ENCODE measurements around the gene MCFD2.
A peak's percentile ranks its signal among the peaks of the same experiment; 100 is the strongest.

Gene MCFD2

DNA sequence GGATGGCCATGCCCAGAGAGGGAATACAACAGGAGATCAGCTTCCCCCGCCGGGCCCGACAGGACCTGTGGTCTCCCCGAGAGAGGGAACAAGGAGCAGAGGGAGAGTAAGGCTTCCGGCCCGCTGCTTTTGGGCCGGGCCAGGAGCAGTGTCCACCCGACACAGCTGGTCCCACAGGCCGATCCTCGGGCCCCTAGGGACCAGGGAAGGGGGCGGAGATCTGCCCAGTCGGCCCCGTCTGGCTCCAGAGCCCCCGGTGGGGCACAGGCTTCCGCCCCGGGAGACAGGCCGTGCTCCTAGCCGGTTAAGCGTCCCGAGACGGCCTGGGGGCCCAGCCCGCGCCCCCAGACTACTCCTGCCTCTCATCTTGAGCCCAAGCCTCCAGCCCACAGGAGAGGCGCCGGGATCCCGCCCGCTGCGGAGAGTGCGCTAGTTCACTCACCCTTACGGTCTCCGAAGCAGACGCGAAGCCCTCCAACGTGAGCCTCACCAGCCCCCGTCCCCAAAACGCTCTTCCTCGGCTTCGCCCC is at the start of gene MCFD2:
Gene MCFD2 (minus strand): TSS at position 526 of the 530 bp plus-strand sequence. CDS start 6,635 bp downstream, outside the sequence.
- peak in 2 of 3 donors; percentile 22 to 45 for DNase-seq

DNA sequence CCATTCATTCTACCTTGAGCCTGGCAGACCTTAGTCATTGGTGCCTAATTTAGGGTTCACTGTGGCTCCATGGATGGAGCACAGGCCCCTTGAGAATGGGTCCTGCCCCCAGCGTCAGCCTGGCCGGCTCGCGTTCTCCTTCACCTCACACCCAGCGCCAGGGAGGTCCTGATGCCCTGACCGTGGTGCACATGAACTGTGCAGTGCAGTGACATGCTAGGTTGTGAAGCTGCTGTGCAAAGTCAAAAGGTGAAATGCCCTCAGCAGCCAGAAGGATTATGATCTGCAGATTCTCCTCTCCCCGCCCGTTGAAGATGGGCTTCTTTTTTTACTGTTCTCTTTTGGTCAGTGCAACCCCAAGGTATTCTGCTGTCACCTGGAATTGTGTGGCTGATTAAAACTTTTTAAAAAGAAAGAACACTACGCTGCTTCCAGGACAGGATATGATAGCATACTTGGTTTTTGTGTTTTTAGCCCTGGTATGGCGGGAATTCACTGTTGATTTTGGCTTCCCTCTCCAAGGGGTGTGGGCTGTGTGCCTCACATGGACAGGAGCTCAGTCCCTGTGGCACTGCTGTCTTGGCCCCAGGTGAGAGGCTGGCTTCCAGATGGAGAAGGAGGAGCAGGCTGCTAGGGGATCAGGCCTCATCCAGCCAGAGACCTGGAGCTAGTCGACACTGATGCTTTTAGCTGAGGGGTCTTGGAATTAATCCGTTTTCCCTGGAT is 49.4 kb upstream of the MCFD2 start:
- no peak for DNase-seq

- peak in 2 of 3 donors; percentile 30 to 34 for DNase-seq
Measured at GRCh38 chr2:46963941-46964673, 48.5 kb upstream of the MCFD2 start.

DNA sequence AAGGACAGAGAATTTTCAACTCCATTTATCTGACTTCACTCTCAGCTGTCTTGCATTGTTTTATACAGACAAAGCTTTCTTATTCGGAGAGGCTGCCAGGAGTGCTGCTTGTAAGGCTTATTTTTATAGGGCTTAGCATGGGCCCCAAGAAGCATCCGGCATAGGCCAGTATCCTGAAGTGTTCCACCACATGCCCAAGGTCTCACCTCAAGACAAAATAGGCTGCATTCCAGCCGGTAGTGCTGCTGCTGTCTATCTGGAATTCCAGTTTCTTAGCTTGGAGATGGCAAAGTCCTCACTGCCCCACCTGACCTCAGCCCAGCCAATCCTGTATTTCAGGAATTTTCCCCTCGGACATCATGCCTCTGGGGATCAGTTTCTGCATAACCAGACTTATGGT is 47.6 kb upstream of the MCFD2 start:
- no peak for DNase-seq

DNA sequence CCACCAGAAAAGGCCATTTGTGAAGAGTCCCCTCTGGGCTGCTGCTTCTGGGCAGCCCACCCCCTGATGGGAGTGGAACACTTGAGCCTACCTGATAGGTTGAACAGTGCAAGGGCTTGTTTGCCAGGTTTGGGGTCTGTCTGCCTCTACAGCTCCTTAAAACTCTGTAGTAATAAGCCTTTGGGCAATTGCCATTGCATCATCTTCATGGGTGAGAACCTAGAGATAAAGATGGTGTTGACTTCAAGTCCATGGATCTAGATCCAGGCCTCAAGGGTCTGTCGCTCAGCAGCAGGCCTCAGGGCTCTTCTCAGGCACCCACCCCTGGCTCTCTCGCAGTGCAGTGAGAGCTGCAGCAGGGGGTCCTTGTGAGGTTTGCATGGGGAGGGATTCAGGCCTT is 47.1 kb upstream of the MCFD2 start:
- no peak for DNase-seq

- DNase-seq, result no peak
Measured at GRCh38 chr2:46960618-46961017, 45.0 kb upstream of the MCFD2 start.

GRCh38 chr2:46958431-46959017 is 42.9 kb upstream of the MCFD2 start:
- DNase-seq, result no peak

DNA sequence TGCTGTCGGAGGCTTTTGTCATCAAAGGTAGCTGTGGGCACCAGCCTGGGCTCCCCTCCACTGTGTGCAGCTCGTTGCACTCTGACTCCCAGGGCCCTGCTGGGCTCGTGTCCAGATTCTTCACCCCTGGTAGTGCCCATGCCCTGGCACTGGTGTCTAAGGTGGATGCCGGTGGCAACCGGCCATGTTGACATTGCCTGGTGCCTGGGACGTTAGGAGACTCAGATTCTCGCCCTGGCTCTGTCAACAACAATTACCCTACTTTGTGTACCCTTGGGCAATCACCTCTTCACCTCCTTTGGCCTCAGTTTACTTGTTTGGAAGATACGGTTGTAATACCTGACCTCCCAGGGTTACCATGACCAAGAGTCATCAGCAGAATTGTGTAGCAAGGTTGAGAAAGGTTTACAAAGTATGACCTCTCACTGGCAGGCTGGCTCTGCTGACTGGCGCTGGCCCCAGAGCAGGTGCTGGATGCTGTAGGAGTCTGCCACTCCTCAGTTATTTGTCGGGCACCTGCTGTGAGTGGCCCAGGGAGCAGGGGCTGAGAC is 41.5 kb upstream of the MCFD2 start:
- no peak for DNase-seq

DNA sequence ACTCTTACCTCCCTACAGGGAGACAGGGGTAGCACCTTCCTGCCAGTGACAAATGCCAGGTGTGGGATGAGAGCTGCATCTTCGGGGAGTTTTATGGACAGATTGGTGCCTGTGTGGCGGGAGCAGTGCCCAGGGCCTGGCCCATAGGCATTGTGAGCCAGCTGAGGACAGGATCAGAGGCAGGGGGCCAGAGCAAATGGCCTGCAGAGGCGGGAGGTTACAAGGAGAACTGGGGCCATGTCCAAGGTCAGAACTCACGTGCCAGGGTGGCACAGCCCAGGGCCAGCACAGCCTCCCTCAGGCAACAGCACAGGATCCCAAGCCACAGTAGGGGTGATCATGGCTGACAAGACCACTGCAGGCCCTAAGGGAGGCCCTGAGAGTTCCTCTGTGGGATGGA is 40.2 kb upstream of the MCFD2 start:
- no peak for DNase-seq

- no peak for DNase-seq
Measured at GRCh38 chr2:46954951-46955571, 39.5 kb upstream of the MCFD2 start.

DNA sequence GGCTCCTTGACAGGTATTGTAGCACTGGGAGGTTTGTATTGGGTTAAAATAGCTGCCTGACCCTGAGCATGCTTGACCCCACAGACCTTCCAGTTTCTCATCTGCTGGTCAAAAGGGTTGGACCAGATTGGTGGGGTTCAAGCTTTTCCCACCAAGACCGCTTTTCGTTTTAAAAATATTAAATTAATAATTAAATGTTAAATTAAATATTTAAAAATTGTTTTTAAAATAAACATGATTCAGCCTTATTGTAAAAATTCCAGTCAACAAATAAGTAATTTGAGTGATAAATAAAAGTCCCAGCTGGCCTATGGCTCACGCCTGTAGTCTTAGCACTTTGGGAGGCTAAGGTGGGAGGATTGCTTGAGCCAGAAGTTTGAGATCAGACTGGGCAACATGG is 36.6 kb upstream of the MCFD2 start:
- DNase-seq, result no peak

GRCh38 chr2:46951290-46952064 is 35.9 kb upstream of the MCFD2 start:
- no peak for DNase-seq

- no peak for DNase-seq
Measured at GRCh38 chr2:46950314-46950713, 34.7 kb upstream of the MCFD2 start.

DNA sequence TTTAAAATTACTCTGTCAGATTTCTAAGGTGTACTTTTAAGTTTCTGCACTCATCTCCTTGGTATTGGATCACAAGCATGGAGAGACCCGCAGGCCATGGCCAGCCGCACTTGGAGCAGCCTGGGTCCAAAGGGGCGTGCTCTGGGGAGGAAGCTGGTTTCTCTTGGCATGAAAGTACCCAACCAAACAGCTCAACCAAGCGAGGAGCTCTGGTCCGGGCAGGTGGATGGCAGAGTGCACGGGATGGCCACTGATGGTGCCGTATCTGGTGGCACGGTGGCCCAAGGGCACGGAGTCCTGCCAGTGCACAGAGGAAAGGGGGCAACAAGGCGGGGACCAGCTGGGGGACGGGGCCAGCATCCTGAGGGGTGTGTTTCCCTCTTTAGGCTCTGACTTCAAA is 32.2 kb upstream of the MCFD2 start:
- DNase-seq, result no peak

GRCh38 chr2:46945671-46946070 is 30.1 kb upstream of the MCFD2 start:
- no peak for DNase-seq

- no peak for DNase-seq
Measured at GRCh38 chr2:46943881-46944798, 28.5 kb upstream of the MCFD2 start.

- no peak for DNase-seq
Measured at GRCh38 chr2:46942891-46943626, 27.5 kb upstream of the MCFD2 start.

DNA sequence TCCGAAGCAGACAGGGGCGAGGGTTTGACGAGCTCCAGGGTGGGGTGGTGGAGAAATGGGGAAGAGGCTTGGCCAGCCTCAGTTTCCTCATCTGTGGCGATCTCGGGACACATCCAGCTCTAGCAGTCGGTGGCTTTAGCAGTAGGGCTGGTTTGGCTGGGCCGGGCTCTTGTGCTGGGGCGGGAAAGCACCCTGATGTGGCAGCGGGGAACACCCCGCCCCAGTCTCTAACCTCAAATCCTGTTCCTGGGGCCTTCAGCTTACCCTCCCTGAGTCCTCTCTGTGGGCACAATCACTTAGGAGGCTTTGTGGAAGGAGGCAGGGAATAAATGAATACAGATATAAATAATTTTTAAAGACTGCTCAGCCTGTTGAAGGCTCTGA is 26.5 kb upstream of the MCFD2 start:
- DNase-seq, result peak; percentile 78 to 87 (median 84)

GRCh38 chr2:46939626-46940359 is 24.2 kb upstream of the MCFD2 start:
- DNase-seq, result no peak
